ENCODE measurements around the gene ROBO1. TPM values are rescaled to one million over a fixed set of nuclear protein-coding genes. Genes with fewer than 3 reads are reported as not detected.
A peak's percentile ranks its signal among the peaks of the same experiment; 100 is the strongest.

The ROBO1 gene
- total and polyA plus RNA-seq, 4 donors, result 68.8 to 181 (median 106) TPM

GRCh38 chr3:78978037-78978436 is 789.8 kb downstream of the ROBO1 start:
- peak in 1 of 6 donors; percentile 34 for DNase-seq (ENCODE audit: low read depth in 4 of 6, low spot score in 6 of 6)
- no peak overlapping the region for H3K4me3 ChIP-seq (ENCODE audit: low read depth, low read length)
- H3K27me3 ChIP-seq (ENCODE audit: control insufficient read depth, insufficient read depth, low read length), result no peaks in the 10 kb centered on the region
- H3K9me3 ChIP-seq (ENCODE audit: control insufficient read depth, insufficient read depth, low read length), result no peaks in the 10 kb centered on the region
- H3K27ac ChIP-seq (ENCODE audit: low read depth, low read length), result no peak overlapping the region
- no peaks in the 10 kb centered on the region for H3K36me3 ChIP-seq (ENCODE audit: control insufficient read depth, insufficient read depth, low read length)
- no peaks in the 10 kb centered on the region for H3K4me1 ChIP-seq (ENCODE audit: control insufficient read depth, insufficient read depth, low read length)

DNA sequence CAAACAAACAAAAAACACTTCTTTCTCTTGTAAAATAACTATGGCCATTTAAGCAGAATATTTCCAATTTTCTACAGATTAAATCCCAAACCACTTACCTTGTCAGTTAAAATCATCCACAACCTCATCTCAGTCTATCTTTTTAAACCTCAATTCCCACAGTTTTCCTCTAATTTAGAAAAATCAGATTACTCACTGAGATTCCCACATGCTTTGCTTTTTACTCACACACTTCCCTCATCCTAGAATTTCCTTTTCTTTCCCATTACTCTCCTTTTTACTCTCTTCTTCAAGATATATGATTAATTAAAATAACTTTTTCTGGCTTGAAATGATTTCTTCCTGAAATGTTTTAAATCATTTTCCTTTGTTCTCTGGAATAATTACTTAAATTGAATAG is 790.7 kb downstream of the ROBO1 start:
- Histone ChIP-seq H3K36me3 (ENCODE audit: control insufficient read depth, insufficient read depth, low read length) (no peaks in the 10 kb centered on the region), H3K27me3 (ENCODE audit: control insufficient read depth, insufficient read depth, low read length) (no peaks in the 10 kb centered on the region), H3K9me3 (ENCODE audit: control insufficient read depth, insufficient read depth, low read length) (no peaks in the 10 kb centered on the region), H3K27ac (ENCODE audit: low read depth, low read length) (no peak overlapping the region), H3K4me3 (ENCODE audit: low read depth, low read length) (no peak overlapping the region), H3K4me1 (ENCODE audit: control insufficient read depth, insufficient read depth, low read length) (no peaks in the 10 kb centered on the region)
- no peak for DNase-seq (ENCODE audit: low read depth in 4 of 6, low spot score in 6 of 6)

DNA sequence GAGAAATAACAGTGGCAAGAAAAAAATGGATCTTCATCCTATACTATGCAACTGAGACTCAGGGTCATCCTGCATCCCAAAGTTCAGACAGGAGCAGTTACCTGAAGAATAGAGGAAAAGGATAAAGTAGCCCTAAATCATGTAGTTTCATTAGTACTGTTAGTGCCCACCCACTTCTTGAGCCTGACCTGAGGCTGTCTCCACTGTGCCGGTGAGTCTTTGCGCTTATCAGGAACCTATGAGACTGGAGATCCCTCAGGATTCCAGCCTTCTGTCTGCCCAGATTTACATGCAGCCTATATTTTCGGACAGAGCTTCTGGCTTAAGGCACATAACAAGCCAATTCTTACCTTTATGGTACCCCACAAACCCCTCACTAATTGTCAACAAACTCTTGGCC is 791.6 kb downstream of the ROBO1 start:
- no peak for DNase-seq (ENCODE audit: low read depth in 4 of 6, low spot score in 6 of 6)
- no peaks in the 10 kb centered on the region for H3K9me3 ChIP-seq (ENCODE audit: control insufficient read depth, insufficient read depth, low read length)
- 92% methylated on average over 3 of the region's 3 CpGs for WGBS (ENCODE audit: insufficient coverage)
- no peak overlapping the region for H3K27ac ChIP-seq (ENCODE audit: low read depth, low read length)
- H3K4me1 ChIP-seq (ENCODE audit: control insufficient read depth, insufficient read depth, low read length), result no peaks in the 10 kb centered on the region
- H3K27me3 ChIP-seq (ENCODE audit: control insufficient read depth, insufficient read depth, low read length), result no peaks in the 10 kb centered on the region
- H3K4me3 ChIP-seq (ENCODE audit: low read depth, low read length), result no peak overlapping the region
- H3K36me3 ChIP-seq (ENCODE audit: control insufficient read depth, insufficient read depth, low read length), result no peaks in the 10 kb centered on the region

DNA sequence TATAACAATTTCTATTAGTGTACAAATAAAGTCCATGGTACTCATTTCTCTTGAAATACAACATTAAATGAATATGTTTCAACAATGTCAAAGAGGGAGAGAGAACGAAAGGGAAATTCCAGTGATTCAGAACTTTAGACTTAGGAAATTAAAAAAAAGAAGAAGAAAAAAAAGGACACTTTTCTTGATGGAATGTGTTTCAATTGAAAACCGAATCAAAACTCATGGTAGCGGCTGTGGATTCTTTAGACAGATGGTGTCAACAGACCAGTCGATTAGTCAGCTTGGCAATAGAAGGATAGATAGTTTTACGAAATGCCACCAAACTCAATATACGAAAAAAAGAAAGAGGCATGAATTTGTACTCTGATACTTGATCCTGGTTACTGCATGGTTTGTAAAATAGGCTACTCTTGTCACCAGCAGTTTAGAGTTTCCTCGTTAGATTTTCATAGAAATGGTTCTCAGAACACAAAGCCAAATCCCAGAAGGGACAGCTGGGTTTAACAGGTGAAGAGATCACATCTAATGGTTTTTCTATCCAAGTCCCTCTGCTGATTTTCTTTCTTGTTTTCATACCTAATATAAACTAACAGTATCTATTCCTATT is 793.5 kb downstream of the ROBO1 start:
- WGBS (ENCODE audit: insufficient coverage), result 83% methylated on average over 4 of the region's 7 CpGs
- H3K4me3 ChIP-seq (ENCODE audit: low read depth, low read length), result no peak overlapping the region
- H3K27ac ChIP-seq (ENCODE audit: low read depth, low read length), result no peak overlapping the region
- H3K36me3 ChIP-seq (ENCODE audit: control insufficient read depth, insufficient read depth, low read length), result no peaks in the 10 kb centered on the region
- H3K27me3 ChIP-seq (ENCODE audit: control insufficient read depth, insufficient read depth, low read length), result no peaks in the 10 kb centered on the region
- H3K9me3 ChIP-seq (ENCODE audit: control insufficient read depth, insufficient read depth, low read length), result no peaks in the 10 kb centered on the region
- no peaks in the 10 kb centered on the region for H3K4me1 ChIP-seq (ENCODE audit: control insufficient read depth, insufficient read depth, low read length)
- peak in 1 of 6 donors; percentile 14 for DNase-seq (ENCODE audit: low read depth in 4 of 6, low spot score in 6 of 6)

GRCh38 chr3:78972617-78973301 is 795.0 kb downstream of the ROBO1 start:
- Histone ChIP-seq H3K9me3 (ENCODE audit: control insufficient read depth, insufficient read depth, low read length) (no peaks in the 10 kb centered on the region), H3K36me3 (ENCODE audit: control insufficient read depth, insufficient read depth, low read length) (no peaks in the 10 kb centered on the region), H3K4me1 (ENCODE audit: control insufficient read depth, insufficient read depth, low read length) (no peaks in the 10 kb centered on the region), H3K27ac (ENCODE audit: low read depth, low read length) (no peak overlapping the region), H3K4me3 (ENCODE audit: low read depth, low read length) (no peak overlapping the region), H3K27me3 (ENCODE audit: control insufficient read depth, insufficient read depth, low read length) (no peaks in the 10 kb centered on the region)
- no CpG with 5 or more reads among the region's 2 CpGs for WGBS (ENCODE audit: insufficient coverage)
- DNase-seq (ENCODE audit: low read depth in 4 of 6, low spot score in 6 of 6), result no peak

DNA sequence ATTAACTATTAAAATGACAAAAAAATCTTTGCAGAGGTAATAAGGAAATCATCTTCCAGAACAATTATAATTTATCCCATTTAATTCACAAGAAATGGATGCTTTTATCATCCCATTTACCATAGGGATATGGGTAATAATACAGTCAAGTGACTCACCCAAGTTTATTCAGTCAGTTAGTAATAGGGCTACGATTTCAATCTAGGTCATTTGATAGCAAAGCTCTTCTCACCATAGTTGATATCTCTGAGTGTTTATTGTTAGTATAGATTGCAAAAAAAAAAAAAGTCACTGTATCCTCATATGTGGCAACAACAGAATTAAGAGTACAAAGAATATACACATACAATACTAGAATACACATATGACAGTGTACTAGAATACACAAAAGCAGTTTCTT is 797.1 kb downstream of the ROBO1 start:
- no peak for DNase-seq (ENCODE audit: low read depth in 4 of 6, low spot score in 6 of 6)
- Histone ChIP-seq H3K27me3 (ENCODE audit: control insufficient read depth, insufficient read depth, low read length) (no peaks in the 10 kb centered on the region), H3K4me3 (ENCODE audit: low read depth, low read length) (no peak overlapping the region), H3K4me1 (ENCODE audit: control insufficient read depth, insufficient read depth, low read length) (no peaks in the 10 kb centered on the region), H3K9me3 (ENCODE audit: control insufficient read depth, insufficient read depth, low read length) (no peaks in the 10 kb centered on the region), H3K36me3 (ENCODE audit: control insufficient read depth, insufficient read depth, low read length) (no peaks in the 10 kb centered on the region), H3K27ac (ENCODE audit: low read depth, low read length) (no peak overlapping the region)
- no CpG with 5 or more reads among the region's 1 CpG for WGBS (ENCODE audit: insufficient coverage)

DNA sequence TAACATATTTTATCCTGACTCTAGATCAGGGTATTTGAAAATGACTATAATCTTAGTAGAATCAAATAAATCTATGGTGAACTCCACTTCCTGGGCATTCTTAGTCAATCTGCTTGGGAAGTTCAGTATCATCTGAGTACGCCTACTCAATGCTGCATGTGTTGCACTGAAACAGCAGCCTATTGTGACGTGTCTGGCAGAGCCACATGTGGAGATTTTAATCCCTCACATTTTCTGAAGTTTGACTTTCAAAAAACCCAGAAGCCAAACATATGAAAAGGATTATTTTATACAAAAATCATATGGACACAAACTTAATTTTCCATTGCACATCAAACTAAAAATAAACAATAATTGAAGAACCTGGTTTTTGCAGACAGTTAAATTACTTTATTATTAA is 798.3 kb downstream of the ROBO1 start:
- no peak for DNase-seq (ENCODE audit: low read depth in 4 of 6, low spot score in 6 of 6)
- WGBS (ENCODE audit: insufficient coverage), result 71% methylated on average over 1 of the region's 2 CpGs
- no peaks in the 10 kb centered on the region for H3K4me1 ChIP-seq (ENCODE audit: control insufficient read depth, insufficient read depth, low read length)
- no peaks in the 10 kb centered on the region for H3K27me3 ChIP-seq (ENCODE audit: control insufficient read depth, insufficient read depth, low read length)
- H3K4me3 ChIP-seq (ENCODE audit: low read depth, low read length), result no peak overlapping the region
- H3K27ac ChIP-seq (ENCODE audit: low read depth, low read length), result no peak overlapping the region
- no peaks in the 10 kb centered on the region for H3K9me3 ChIP-seq (ENCODE audit: control insufficient read depth, insufficient read depth, low read length)
- no peaks in the 10 kb centered on the region for H3K36me3 ChIP-seq (ENCODE audit: control insufficient read depth, insufficient read depth, low read length)

GRCh38 chr3:78967061-78967460 is 800.7 kb downstream of the ROBO1 start:
- Histone ChIP-seq H3K4me1 (ENCODE audit: control insufficient read depth, insufficient read depth, low read length) (no peaks in the 10 kb centered on the region), H3K27me3 (ENCODE audit: control insufficient read depth, insufficient read depth, low read length) (no peaks in the 10 kb centered on the region), H3K27ac (ENCODE audit: low read depth, low read length) (no peak overlapping the region), H3K9me3 (ENCODE audit: control insufficient read depth, insufficient read depth, low read length) (no peaks in the 10 kb centered on the region), H3K36me3 (ENCODE audit: control insufficient read depth, insufficient read depth, low read length) (no peaks in the 10 kb centered on the region), H3K4me3 (ENCODE audit: low read depth, low read length) (no peak overlapping the region)
- 75% methylated on average over 1 of the region's 1 CpG for WGBS (ENCODE audit: insufficient coverage)
- DNase-seq (ENCODE audit: low read depth in 4 of 6, low spot score in 6 of 6), result no peak

DNA sequence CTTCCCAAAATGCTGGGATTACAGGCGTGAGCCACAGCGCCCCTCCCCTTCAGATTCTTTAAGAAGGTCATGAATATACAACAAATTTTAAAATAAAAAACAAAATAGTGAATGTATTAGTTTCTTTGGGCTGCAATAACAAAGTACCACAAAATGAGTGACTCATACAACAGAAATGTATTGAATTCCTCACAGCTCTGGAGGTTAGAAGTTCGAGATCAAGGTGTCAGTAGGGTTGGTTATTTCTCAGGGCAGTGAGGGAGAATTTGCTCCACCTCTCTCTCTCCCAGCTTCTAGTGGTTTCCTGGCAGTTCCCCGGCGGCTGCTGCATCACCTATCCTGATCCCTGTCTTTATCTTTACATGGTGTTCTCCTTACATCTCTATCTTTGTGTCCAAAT is 804.0 kb downstream of the ROBO1 start:
- Histone ChIP-seq H3K4me3 (ENCODE audit: low read depth, low read length) (no peak overlapping the region), H3K36me3 (ENCODE audit: control insufficient read depth, insufficient read depth, low read length) (no peaks in the 10 kb centered on the region), H3K9me3 (ENCODE audit: control insufficient read depth, insufficient read depth, low read length) (no peaks in the 10 kb centered on the region), H3K4me1 (ENCODE audit: control insufficient read depth, insufficient read depth, low read length) (no peaks in the 10 kb centered on the region), H3K27ac (ENCODE audit: low read depth, low read length) (no peak overlapping the region), H3K27me3 (ENCODE audit: control insufficient read depth, insufficient read depth, low read length) (no peaks in the 10 kb centered on the region)
- DNase-seq (ENCODE audit: low read depth in 4 of 6, low spot score in 6 of 6), result no peak
- WGBS (ENCODE audit: insufficient coverage), result 100% methylated on average over 2 of the region's 5 CpGs

DNA sequence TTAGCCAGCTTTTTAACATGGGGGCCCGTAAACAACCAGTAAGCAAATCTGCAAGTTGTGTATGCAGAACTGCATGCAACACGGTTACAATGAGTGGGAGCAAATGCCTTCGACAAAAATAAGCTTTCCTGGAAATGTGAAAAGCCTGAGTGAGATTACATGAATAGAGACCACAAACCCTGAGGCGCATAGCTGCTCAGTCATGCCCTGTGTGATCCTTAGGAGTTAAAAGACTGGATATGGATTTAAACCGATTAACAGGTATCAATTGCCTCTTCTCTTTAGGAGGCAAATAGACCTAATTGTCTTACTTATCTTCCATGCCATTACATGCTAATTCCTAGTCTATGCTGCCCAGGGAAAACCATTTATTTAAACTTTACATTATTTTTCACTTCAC is 810.3 kb downstream of the ROBO1 start:
- H3K4me1 ChIP-seq (ENCODE audit: control insufficient read depth, insufficient read depth, low read length), result no peaks in the 10 kb centered on the region
- no peak overlapping the region for H3K27ac ChIP-seq (ENCODE audit: low read depth, low read length)
- H3K4me3 ChIP-seq (ENCODE audit: low read depth, low read length), result no peak overlapping the region
- no peaks in the 10 kb centered on the region for H3K9me3 ChIP-seq (ENCODE audit: control insufficient read depth, insufficient read depth, low read length)
- peak in 1 of 6 donors; percentile 33 for DNase-seq (ENCODE audit: low read depth in 4 of 6, low spot score in 6 of 6)
- WGBS (ENCODE audit: insufficient coverage), result 50% methylated on average over 3 of the region's 5 CpGs
- H3K27me3 ChIP-seq (ENCODE audit: control insufficient read depth, insufficient read depth, low read length), result no peaks in the 10 kb centered on the region
- no peaks in the 10 kb centered on the region for H3K36me3 ChIP-seq (ENCODE audit: control insufficient read depth, insufficient read depth, low read length)

Data from spinal cord (tissue), 10 donors.